Heart left ventricle (tissue), 16 donors: ENCODE measurements around the gene APLN. TPM values are rescaled to one million over a fixed set of nuclear protein-coding genes. Genes with fewer than 3 reads are reported as not detected.

ENCODE experiments used
- ATAC-seq, 4 donors: fragments of 200-7000 bp; cut with Tn5 transposase; one replicate each; pipeline ENCODE4 v1.9.1; 2020 to 2022; ENCODE audit warnings: moderate library complexity in 4 of 4, mild to moderate bottlenecking in 3 of 4, moderate number of reproducible peaks in 1 of 4
- DNase-seq, 5 donors: peaks; one replicate each; pipeline ENCODE4 v3.0.0-alpha.2; 2020
- H3K27ac ChIP-seq, 12 donors: fragments of 200-600 bp; sonication (generic) in 4 of 12; one replicate each; pipeline versions ENCODE4 v1.5.0 to v1.8.0; 2016 to 2022; ENCODE audit warnings: mild to moderate bottlenecking in 2 of 12
- H3K27me3 ChIP-seq, 9 donors: fragments of 200-600 bp; sonication (generic) in 2 of 9; one replicate each; pipeline versions ENCODE4 v1.5.1 to v1.8.0; 2016 to 2022; ENCODE audit warnings: mild to moderate bottlenecking in 3 of 9
- H3K36me3 ChIP-seq, 9 donors: fragments of 200-600 bp; sonication (generic) in 2 of 9; one replicate each; pipeline versions ENCODE4 v1.5.0 to v1.8.0; 2018 to 2022; ENCODE audit warnings: mild to moderate bottlenecking in 2 of 9
- H3K4me1 ChIP-seq, 12 donors: fragments of 200-600 bp; sonication (generic) in 4 of 12; one replicate each; pipeline versions ENCODE4 v1.5.0 to v1.8.0; 2016 to 2022; ENCODE audit warnings: mild to moderate bottlenecking in 3 of 12
- H3K4me3 ChIP-seq, 12 donors: fragments of 200-600 bp; sonication (generic) in 4 of 12; one replicate each; pipeline versions ENCODE4 v1.5.0 to v1.8.0; 2017 to 2022; ENCODE audit warnings: mild to moderate bottlenecking in 9 of 12, moderate library complexity in 4 of 12
- H3K9me3 ChIP-seq, 12 donors: fragments of 200-600 bp; sonication (generic) in 4 of 12; one replicate each; pipeline versions ENCODE4 v1.5.0 to v1.8.0; 2016 to 2022; ENCODE audit warnings: mild to moderate bottlenecking in 1 of 12
- CTCF ChIP-seq, 12 donors: fragments of 200-600 bp; sonication (generic) in 4 of 12; IDR thresholded peaks; one replicate each; pipeline versions ENCODE4 v1.5.0 to v1.8.0; 2018 to 2022; ENCODE audit warnings: antibody characterized with exemption in 12 of 12, mild to moderate bottlenecking in 5 of 12
- POLR2A ChIP-seq, 2 donors: fragments of 450-650 bp; IDR thresholded peaks; one replicate each; pipeline ENCODE4 v1.6.1; 2017; ENCODE audit warnings: antibody characterized with exemption in 2 of 2, mild to moderate bottlenecking in 2 of 2, moderate library complexity in 2 of 2
- WGBS, 4 donors: extraction: QIAGEN DNeasy Blood & Tissue Kit in 2 of 4; methylation state at CpG; one replicate each; pipeline versions ENCODE4 v1.1.5 to v1.1.7; 2013 to 2018; 5-methylcytosine and 5-hydroxymethylcytosine counted together
- intact Hi-C, 10 donors: fragments of 100-400 bp; cut with DNase I; formaldehyde crosslinking; loops; one replicate each; pipeline versions ENCODE4 v1.11.1 to v1.14.2; 2022
- polyA plus RNA-seq, 2 donors: library from polyadenylated mRNA; stranded (reverse); fragments of 200-250 nt; gene quantifications; one replicate each; pipeline ENCODE4 v1.2.3, GENCODE V29; 2013
- total RNA-seq, 9 donors: library from RNA; depleted of rRNA in 2 of 9; stranded (reverse); fragments of >200 nt in 2 of 9; fragmentation: NEBNext Ultra II Directional in 3 of 9; extraction: Animal tissue kit (Norgen Biotek cat#: 25700) in 3 of 9; gene quantifications; one replicate each; pipeline versions ENCODE4 v1.1.0 to v1.2.4, GENCODE V29; 2016 to 2023
- donor health status: ischemic (EF 13 %, LVEDD 7.1; RV severe dilation, severe dysfunction).
- donor health status: healthy with polysubstance abuse.
- donor health status: DM: no; HTN: yes; CAD: no.
- donor health status: DM: no; HTN: no; CAD: no.
- donor health status: ischemic (EF 25% LVEDD 6.9; RV normal size, moderate dysfunction).
- donor health status: ischemic (EF 25% LVEDD 5.7; RV mildly dilated, moderate dysfunction).
- donor health status: healthy.
- donor health status: DM: yes; HTN: yes; CAD: no.
- donor health status: ischemic (EF 35%, LVEDD 5.7; RV mildly dilated, moderate dysfunction).
- donor health status: nonischemic (EF 11% LVEDD 7.7; RV severe dilation, severe dysfunction).
- donor health status: DM: yes; HTN: yes; CAD: no.
- donor health status: PGD.
- donor health status: ischemic (EF 29% LVEDD 5.4; RV normal size, mild dysfunction).
- donor health status: nonischemic (EF 23%, LVEDD 6.1; RV moderate dilation, normal function).

Gene APLN
- total and polyA plus RNA-seq, 11 donors = 3.6 to 19.9 (median 10.4) TPM

- 50 to 75% (median 70%) methylated on average over 6 to 7 of the region's 7 CpGs for WGBS, 4 donors
Measured at GRCh38 chrX:129650821-129651510, 3.8 kb downstream of the APLN start.

GRCh38 chrX:129650183-129650689 lies 4.5 kb downstream of the APLN start:
- Histone ChIP-seq H3K4me3 (no peak overlapping the region), H3K4me1 (peaks cover 0 to 24% (median 10%) of the 10 kb centered on the region in 12 donors), H3K36me3 (no peaks in the 10 kb centered on the region), H3K27ac (no peak overlapping the region), H3K27me3 (peaks cover 0 to 13% (median 0%) of the 10 kb centered on the region in 9 donors), H3K9me3 (no peaks in the 10 kb centered on the region)
- 66 to 93% (median 87%) methylated on average over 3 of the region's 3 CpGs for WGBS, 4 donors
- intact Hi-C loops = loop anchor here in 3 of 10 donors (5.0 kb wide), 1 partner anchor 72 kb away; no protein-coding TSS in a partner anchor
- ATAC-seq (no peak), DNase-seq (no peak)
- no peak for TF ChIP-seq POLR2A (IDR thresholded peaks at IDR 0.05)
- no peak for TF ChIP-seq CTCF (IDR thresholded peaks at IDR 0.05)

More at GRCh38 chrX:129650821-129651510, 3.8 kb downstream of the APLN start:
- ATAC-seq = no peak
- Histone ChIP-seq H3K36me3 (no peaks in the 10 kb centered on the region), H3K27me3 (peaks cover 0 to 20% (median 0%) of the 10 kb centered on the region in 9 donors), H3K9me3 (no peaks in the 10 kb centered on the region), H3K4me3 (no peak overlapping the region), H3K4me1 (peaks cover 0 to 25% (median 10%) of the 10 kb centered on the region in 12 donors), H3K27ac (no peak overlapping the region)
- no peak for DNase-seq
- TF ChIP-seq POLR2A (IDR thresholded peaks at IDR 0.05) (no peak), CTCF (IDR thresholded peaks at IDR 0.05) (no peak)
- intact Hi-C loops = loop anchor here in 3 of 10 donors (5.0 kb wide), 1 partner anchor 71 kb away; no protein-coding TSS in a partner anchor

- intact Hi-C loops = loop anchor here in 4 of 10 donors (5.0 kb wide), 2 partner anchors 68 to 73 kb away; no protein-coding TSS in a partner anchor
- H3K36me3 ChIP-seq = no peaks in the 10 kb centered on the region
- TF ChIP-seq POLR2A (IDR thresholded peaks at IDR 0.05) (no peak), CTCF (IDR thresholded peaks at IDR 0.05) (no peak)
- no peak overlapping the region for H3K4me3 ChIP-seq
- ATAC-seq (no peak), DNase-seq (no peak)
- peaks cover 0 to 11% (median 0%) of the 10 kb centered on the region in 9 donors for H3K27me3 ChIP-seq
- no peaks in the 10 kb centered on the region for H3K9me3 ChIP-seq
- peaks cover 0 to 21% (median 10%) of the 10 kb centered on the region in 12 donors for H3K4me1 ChIP-seq
- no peak overlapping the region for H3K27ac ChIP-seq
- WGBS, 4 donors = 73 to 86% (median 82%) methylated on average over 9 of the region's 9 CpGs
Measured at GRCh38 chrX:129649268-129650182, 5.2 kb downstream of the APLN start.
